Tibial nerve (tissue), 4 donors: ENCODE measurements around the gene NPVF.

ENCODE experiments used
- CTCF ChIP-seq, 5 experiments: fragments of 200-600 bp in 3 of 5; fragments of 450-650 bp in 2 of 5; sonication (generic) in 3 of 5; IDR thresholded peaks; one replicate each; pipeline ENCODE4 v1.5.1; 2016 to 2019; ENCODE audit warnings: antibody characterized with exemption in 5 of 5, mild to moderate bottlenecking in 3 of 5, moderate library complexity in 2 of 5
- EP300 ChIP-seq, 2 donors: sonication (generic); formaldehyde crosslinking; IDR thresholded peaks; one replicate each; pipeline ENCODE4 v1.6.1; 2017; ENCODE audit warnings: antibody characterized with exemption in 2 of 2, mild to moderate bottlenecking in 1 of 2
- POLR2A ChIP-seq, 2 donors: fragments of 450-650 bp; IDR thresholded peaks; one replicate each; pipeline ENCODE4 v1.6.1; 2017; ENCODE audit warnings: antibody characterized with exemption in 2 of 2, mild to moderate bottlenecking in 2 of 2, moderate library complexity in 2 of 2

GRCh38 chr7:25240340-25240739, 12.1 kb upstream of the NPVF start:
- no peak for TF ChIP-seq CTCF (IDR thresholded peaks at IDR 0.05)
- TF ChIP-seq EP300 (IDR thresholded peaks at IDR 0.05): peak in 1 of 2 donors; percentile 66
- no peak for TF ChIP-seq POLR2A (IDR thresholded peaks at IDR 0.05)
